HG02981 (cell line): ENCODE data around the gene SIRPA.

Experiments
- ATAC-seq: cut with Tn5 transposase; IDR thresholded peaks from one replicate; pipeline ENCODE4 v1.9.1; 2021; ENCODE audit warnings: mild to moderate bottlenecking, moderate library complexity; ENCODE audit not compliant: unreplicated experiment

The SIRPA gene

GRCh38 chr20:1930165-1930564 is 35.0 kb downstream of the SIRPA start:
- no peak for ATAC-seq

GRCh38 chr20:1931830-1932229 is 36.6 kb downstream of the SIRPA start:
- no peak for ATAC-seq

DNA sequence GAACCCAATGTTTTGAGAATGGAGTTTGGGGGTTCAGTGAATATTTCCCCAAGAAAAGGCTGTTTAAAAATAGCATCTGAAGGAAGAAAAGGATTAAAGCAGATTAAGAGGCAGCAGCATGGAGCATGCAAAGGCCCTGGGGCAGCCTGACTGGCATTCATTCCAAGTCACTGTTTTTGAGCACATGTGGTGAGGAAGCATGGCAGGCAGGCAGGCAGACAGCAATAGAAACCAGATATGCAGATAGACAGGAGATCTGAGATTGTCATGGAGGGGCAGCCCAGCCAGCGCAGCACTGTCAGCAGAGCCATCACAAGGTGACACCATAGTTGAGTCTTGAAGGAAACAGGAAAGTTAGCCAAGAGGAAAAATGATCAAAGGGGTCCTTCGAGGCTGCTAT is 37.8 kb downstream of the SIRPA start:
- no peak for ATAC-seq

DNA sequence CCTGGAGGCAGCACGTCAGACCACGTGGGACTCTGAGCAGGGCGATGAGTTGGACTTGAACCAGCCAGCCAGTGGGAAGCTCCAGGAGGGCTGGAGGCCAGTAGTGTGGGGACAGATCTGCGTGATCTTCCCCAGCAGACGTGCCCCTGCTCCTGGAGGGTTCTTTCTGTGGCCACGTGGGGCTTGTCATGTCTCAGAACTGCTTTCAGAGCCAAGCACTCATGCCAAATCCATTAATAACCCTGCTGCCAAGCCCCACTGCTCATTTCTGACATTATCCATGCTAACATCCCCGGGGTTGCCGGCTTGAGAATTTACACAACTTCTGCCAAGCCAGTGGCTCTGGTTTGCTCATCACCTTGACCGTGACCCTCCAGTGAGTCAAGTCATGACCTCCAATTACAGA is 38.3 kb downstream of the SIRPA start:
- ATAC-seq, result no peak

DNA sequence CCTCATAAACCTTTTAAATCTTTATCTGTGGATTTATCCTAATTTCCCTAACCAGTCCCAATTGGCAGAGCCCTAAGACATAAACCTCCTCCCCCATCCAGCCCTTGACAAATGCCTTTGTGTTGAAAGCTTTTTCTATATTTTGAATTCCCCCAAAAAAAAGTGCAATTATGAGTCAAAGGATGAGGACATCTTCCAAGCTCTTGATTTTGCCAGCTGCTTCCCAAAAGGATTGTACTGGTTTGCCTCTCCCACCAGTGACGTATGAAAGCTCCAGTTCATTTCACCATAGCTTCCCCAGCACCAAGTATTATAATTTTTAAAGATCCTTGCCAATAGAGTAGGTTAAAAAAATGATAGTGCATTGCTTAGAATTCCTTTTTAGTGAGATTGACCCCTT is 38.9 kb downstream of the SIRPA start:
- no peak for ATAC-seq

GRCh38 chr20:1934721-1935573 is 39.7 kb downstream of the SIRPA start:
- no peak for ATAC-seq

GRCh38 chr20:1935696-1936366 is 40.6 kb downstream of the SIRPA start:
- ATAC-seq, result no peak

- no peak for ATAC-seq
Measured at GRCh38 chr20:1937316-1937976, 42.2 kb downstream of the SIRPA start.

GRCh38 chr20:1938464-1939269 is 43.5 kb downstream of the SIRPA start:
- ATAC-seq, result no peak

- no peak for ATAC-seq
Measured at GRCh38 chr20:1939270-1939595, 44.0 kb downstream of the SIRPA start.

- no peak for ATAC-seq
Measured at GRCh38 chr20:1940581-1940980, 45.4 kb downstream of the SIRPA start.

DNA sequence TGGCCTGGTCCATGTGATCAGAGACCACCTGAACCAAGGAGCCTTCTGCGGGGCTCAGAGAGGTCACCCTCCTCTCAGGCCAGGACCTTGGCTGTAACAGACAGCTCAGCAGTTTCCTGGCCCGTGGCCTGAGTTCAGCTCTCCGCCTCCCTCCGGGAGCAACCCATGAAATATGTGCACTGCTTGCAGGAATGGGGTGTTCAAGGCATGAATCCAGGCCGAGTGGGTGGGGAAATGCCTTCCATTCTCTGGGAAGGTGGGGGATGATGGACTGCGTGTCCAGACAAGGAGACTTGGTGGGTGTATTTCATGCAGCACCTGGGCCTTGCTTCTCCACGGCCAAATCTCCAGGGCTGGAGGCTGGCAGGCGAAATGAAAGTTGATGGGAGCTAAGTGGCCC is 46.0 kb downstream of the SIRPA start:
- ATAC-seq, result no peak

DNA sequence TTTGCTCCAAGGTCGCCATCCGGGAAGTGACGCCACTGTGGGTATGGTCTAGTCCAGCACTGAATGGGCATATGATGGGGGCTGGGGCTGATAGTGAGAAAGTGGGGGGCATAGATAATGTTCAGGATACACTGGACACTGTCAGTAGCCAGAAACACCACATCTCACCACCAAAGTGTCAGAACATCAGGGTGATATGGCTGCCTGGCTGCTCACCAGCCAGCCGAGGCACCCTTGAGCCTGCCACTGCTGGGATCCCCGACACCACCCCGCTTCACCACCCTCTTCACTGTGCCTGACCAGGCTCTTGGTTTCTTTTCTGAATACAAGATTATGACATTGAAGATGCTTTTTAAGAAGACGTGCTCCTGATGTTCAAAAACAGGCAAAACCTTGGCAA is 46.9 kb downstream of the SIRPA start:
- ATAC-seq, result no peak

GRCh38 chr20:1942486-1943274 is 47.5 kb downstream of the SIRPA start:
- ATAC-seq, result no peak

DNA sequence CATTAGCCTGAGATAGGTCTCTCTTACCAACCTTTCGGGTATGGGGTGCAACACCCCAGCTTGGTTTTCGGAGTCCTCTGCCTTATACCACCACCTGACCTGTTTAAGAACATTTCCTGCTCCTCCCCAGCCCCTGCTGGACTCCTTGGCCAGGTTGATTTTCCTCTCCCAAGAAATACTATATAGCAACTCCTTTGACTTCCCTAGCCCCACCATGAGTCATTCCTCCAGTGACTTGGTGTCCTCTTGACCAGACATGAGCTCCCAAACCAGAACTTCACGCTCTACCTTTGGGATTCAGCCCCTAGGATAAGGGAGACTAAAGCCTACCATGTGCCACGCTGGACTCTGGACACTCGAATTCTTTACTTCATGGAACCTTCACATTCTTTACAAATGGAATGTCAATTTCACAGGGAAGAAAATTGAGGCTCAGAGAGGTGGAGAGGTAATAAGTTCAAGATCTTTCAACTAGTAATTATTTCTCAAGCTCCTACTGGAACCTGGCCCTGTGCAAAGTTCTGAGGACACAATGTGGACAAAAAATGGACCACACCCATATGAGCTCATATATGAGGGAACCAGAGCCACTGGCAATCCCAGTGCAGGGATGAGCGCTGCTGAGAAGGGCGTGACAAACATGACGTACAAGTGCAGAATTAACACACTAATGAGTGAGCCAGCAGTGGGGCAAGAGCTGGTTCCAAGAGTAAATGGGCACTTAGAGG is 48.2 kb downstream of the SIRPA start:
- no peak for ATAC-seq

DNA sequence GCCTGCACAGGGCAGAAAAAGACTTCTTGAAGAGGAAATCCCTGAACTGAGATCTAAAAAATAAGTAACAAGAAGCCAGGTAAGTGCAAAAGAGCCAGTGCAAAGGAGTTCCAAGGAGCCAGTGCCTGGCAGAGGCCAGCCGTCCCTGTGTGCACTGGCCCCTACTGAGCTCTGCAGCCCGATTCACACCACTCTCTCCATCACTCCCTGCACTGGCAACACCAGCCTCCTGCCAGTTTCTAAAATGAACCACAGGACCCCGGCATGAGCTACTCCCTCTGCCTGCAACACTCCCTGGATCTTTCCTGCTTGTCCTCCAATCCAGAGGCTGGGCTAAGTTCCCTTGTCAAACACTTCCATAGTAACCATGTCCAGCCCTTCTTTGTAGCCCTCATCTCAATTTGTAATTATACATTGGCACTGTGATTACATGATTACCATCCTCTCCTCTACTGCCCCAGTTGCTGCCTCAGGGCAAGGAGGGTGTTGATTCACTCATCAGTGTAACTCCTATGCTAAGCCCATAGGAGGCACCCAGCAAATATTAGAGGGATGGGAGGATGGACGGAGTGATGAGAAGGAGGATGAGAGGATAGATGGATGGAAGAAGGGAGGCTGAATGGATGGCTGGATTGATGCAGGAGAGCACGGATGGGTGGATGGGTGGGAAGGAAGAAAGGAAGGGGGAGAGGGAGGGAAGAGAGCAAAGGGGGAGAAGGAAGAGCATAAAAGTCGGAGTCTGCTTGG is 49.3 kb downstream of the SIRPA start:
- no peak for ATAC-seq

DNA sequence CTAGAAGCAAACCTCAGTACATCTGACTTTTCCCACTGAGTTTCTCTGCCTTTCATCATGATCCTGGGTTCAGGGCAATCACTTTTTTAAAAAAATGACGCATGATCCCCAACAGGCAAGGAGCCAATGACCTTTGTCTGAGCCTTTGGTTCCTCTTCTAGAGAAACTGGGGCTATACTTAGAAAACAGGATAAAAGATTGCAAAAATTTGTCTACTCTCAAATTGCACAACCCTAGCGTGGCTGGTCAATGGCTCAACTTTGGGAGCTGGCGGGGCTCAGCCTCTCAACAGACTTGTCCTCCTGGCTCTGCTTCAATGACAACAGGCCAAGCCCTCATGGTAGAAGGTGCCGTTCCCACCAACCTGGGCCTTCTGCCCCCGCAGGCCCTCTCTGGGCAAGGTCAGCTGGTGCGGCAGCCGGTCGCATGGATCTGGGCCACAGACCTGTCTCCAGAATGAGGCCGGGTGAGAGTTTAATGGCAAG is 50.0 kb downstream of the SIRPA start:
- no peak for ATAC-seq

DNA sequence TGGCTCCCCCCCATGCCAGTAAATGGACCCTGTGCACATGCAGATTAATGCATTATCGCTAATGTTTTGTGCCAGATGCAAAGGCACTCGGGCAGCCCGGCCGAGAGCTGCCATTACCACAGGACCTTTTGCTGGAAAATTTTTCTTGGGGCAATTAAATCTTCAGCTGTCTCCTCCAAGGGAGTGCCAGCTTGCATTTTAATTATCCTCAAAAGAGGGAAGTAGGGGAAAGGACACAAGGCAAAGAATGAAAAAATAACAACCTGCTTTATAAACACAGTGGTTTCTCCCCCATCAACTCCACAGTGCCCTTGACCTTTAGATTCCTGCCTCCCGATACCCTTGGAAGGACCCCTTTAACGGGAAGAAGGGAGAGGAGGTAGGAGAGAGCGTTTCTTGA is 50.5 kb downstream of the SIRPA start:
- no peak for ATAC-seq

DNA sequence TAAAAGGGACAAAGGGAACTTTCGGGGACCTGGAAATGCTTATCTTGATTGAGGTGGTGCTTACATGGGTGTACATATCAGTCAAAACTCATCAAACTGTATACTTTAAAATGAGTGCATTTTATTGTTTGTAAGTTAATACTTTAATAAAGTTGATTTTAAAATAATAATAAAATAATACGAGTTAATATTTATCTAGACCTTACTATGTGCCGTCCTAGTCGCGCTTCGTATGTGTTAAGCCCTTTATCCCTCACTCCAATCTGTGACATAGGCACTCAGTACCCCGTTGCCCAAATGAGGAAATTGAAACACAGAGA is 51.2 kb downstream of the SIRPA start:
- ATAC-seq, result no peak
